ENCODE results near the gene P2RX7. TPM values are rescaled to one million over a fixed set of nuclear protein-coding genes. Genes with fewer than 3 reads are reported as not detected.

P2RX7 gene
- total and polyA plus RNA-seq, 12 donors = 1.2 to 13.5 (median 6.2) TPM

DNA sequence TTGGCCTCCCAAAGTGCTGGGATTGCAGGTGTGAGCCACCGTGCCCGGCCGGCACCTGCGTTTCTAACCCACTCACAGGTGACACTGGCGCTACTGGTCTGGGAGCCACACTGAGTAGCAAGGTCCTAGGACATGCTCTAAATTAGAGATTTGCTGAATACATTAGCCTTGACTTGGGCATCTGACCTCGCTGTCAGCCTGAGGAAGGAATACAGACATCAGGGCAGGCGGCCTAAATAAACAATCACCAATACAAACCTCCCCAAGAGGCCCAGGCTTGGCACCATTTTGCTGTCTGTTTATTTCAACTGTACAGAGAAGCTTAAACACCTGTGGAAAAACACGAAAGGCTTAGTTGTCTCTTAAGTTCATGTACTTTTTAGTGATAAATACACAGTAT, 104.7 kb downstream of the P2RX7 start:
- Histone ChIP-seq H3K27ac (no peak overlapping the region), H3K27me3 (no peaks in the 10 kb centered on the region), H3K36me3 (replicated peaks in 1 of 2) (peaks cover 0 to 21% of the 10 kb centered on the region in 2 donors), H3K9me3 (replicated peaks in 1 of 3) (no peaks in the 10 kb centered on the region), H3K4me1 (replicated peaks in 1 of 2) (peaks cover 0 to 10% of the 10 kb centered on the region in 2 donors), H3K4me3 (no peak overlapping the region)
- DNase-seq = peak in 3 of 7 donors; percentile 24 to 39 (median 34)
- TF ChIP-seq POLR2A (IDR thresholded peaks at IDR 0.05) = no peak
- TF ChIP-seq, protein P1, sequence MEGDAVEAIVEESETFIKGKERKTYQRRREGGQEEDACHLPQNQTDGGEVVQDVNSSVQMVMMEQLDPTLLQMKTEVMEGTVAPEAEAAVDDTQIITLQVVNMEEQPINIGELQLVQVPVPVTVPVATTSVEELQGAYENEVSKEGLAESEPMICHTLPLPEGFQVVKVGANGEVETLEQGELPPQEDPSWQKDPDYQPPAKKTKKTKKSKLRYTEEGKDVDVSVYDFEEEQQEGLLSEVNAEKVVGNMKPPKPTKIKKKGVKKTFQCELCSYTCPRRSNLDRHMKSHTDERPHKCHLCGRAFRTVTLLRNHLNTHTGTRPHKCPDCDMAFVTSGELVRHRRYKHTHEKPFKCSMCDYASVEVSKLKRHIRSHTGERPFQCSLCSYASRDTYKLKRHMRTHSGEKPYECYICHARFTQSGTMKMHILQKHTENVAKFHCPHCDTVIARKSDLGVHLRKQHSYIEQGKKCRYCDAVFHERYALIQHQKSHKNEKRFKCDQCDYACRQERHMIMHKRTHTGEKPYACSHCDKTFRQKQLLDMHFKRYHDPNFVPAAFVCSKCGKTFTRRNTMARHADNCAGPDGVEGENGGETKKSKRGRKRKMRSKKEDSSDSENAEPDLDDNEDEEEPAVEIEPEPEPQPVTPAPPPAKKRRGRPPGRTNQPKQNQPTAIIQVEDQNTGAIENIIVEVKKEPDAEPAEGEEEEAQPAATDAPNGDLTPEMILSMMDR (IDR thresholded peaks at IDR 0.05) = no peak
- WGBS, 4 donors = 42 to 55% (median 51%) methylated on average over 4 to 8 of the region's 8 CpGs
- intact Hi-C loops (cut with DNase I) = no loop called here

Small RNAs within 50 kb of the gene (small RNA-seq; reads per million reads assigned to genes)
- 0 reads per million in 2 donors for gene AC079602.1
- 0 reads per million in 2 donors for gene RF00156
- gene Z98941.1 = 0 reads per million in 2 donors

Other genes with a start within 250 kb of the P2RX7 start
- gene SPPL3, start 228.5 kb upstream of the P2RX7 start, total RNA-seq = 10 to 100 TPM; 10.5 to 50.3 (median 22.0) TPM
- 10 to 100 TPM; 13.4 to 50.6 (median 13.4) TPM for gene SPPL3, start 228.5 kb upstream of the P2RX7 start, polyA plus RNA-seq
- under 1 TPM in 1 of 9 donors, not detected in 8; 0.08 TPM for gene HNF1A, start 154.3 kb upstream of the P2RX7 start, total RNA-seq
- under 1 TPM in 1 of 3 donors, not detected in 2; 0.03 TPM for gene HNF1A, start 154.3 kb upstream of the P2RX7 start, polyA plus RNA-seq
- 10 to 100 TPM in 8 of 9 donors, 1 to 10 TPM in 1; 8.9 to 20.0 (median 14.0) TPM for gene C12orf43, start 116.4 kb upstream of the P2RX7 start, total RNA-seq
- gene C12orf43, start 116.4 kb upstream of the P2RX7 start, polyA plus RNA-seq = 10 to 100 TPM; 10.9 to 14.6 (median 13.0) TPM
- gene OASL, start 93.6 kb upstream of the P2RX7 start, total RNA-seq = 1 to 10 TPM in 1 of 9 donors, under 1 TPM in 7, not detected in 1; 0.06 to 1.1 (median 0.40) TPM
- 1 to 10 TPM in 2 of 3 donors, under 1 TPM in 1; 0.99 to 1.9 (median 1.3) TPM for gene OASL, start 93.6 kb upstream of the P2RX7 start, polyA plus RNA-seq
- gene P2RX4, start 77.3 kb downstream of the P2RX7 start, total RNA-seq = 100 to 1,000 TPM in 2 of 9 donors, 10 to 100 TPM in 7; 15.2 to 114 (median 34.7) TPM
- 10 to 100 TPM; 13.3 to 50.0 (median 29.2) TPM for gene P2RX4, start 77.3 kb downstream of the P2RX7 start, polyA plus RNA-seq
- gene CAMKK2, start 163.8 kb downstream of the P2RX7 start, total RNA-seq = 10 to 100 TPM in 8 of 9 donors, 1 to 10 TPM in 1; 7.5 to 42.9 (median 30.4) TPM
- gene CAMKK2, start 163.8 kb downstream of the P2RX7 start, polyA plus RNA-seq = 10 to 100 TPM; 12.8 to 20.5 (median 13.6) TPM
- gene ANAPC5, start 219.5 kb downstream of the P2RX7 start, total RNA-seq = 100 to 1,000 TPM in 3 of 9 donors, 10 to 100 TPM in 6; 81.3 to 137 (median 90.7) TPM
- 100 to 1,000 TPM; 164 to 204 (median 181) TPM for gene ANAPC5, start 219.5 kb downstream of the P2RX7 start, polyA plus RNA-seq

Measured in adrenal gland (tissue), 12 donors.